GM19351 (cell line): ENCODE data around the gene UBE2D2.

Experiments used
- ATAC-seq: cut with Tn5 transposase; IDR thresholded peaks from one replicate; pipeline ENCODE4 v1.9.1; 2021; ENCODE audit warnings: mild to moderate bottlenecking, moderate library complexity; ENCODE audit not compliant: unreplicated experiment

The UBE2D2 gene

DNA sequence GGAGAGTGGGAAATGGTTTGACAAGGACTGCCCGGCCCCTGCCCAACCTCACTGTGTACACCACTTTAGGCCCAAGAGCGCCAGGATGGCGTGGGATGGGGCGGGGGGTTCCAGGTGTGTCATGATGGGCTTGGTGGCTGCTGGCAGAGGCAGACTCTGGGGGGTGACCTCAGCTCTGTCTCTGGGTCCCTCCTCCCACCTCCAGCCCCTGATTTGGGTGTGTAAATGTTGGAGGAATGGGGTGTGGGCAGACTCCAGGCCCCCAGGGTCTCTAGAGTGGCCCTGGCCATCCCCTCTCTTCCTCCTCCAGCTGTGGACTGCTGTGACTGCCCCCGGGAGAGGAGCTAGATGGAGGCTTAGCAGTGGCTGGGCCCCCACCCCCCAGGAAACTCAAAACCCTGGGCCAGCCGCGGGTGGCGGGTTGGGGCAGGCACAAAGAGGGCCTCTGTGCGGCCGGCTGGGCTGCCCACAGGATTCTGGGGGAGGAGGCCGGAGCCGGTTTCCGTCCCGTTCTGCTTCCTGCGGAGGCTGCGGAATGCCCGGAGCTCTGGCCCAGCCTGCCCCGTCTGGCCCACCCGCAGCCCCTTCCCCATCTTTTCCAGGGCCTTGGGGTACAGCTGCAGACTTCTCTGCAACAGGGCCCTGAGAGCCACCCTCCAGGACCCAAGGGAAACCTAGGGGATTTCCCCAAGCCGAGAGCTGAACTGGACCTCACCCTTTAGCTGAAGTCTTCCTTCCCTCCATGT, 110.1 kb downstream of the UBE2D2 start:
- ATAC-seq = no peak

DNA sequence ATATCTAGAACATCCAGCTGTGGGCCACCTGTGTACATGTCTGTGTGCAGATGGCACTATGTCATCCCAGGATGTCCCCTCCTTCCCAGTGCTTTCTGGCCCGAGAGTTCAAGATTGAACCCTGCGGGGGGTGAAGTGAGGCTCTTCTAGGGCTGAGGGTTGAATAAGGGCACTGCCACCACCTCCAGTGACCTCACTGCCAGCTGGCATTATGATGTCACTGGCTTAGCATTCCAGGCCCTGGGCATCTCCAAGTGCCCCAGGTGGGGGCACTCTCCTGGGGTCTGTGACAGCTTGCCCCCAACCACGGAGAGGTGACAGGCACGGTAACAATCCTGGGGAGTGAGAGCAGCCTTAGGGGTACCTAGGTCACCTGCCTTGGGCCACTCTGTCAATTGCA, 114.1 kb downstream of the UBE2D2 start:
- no peak for ATAC-seq

DNA sequence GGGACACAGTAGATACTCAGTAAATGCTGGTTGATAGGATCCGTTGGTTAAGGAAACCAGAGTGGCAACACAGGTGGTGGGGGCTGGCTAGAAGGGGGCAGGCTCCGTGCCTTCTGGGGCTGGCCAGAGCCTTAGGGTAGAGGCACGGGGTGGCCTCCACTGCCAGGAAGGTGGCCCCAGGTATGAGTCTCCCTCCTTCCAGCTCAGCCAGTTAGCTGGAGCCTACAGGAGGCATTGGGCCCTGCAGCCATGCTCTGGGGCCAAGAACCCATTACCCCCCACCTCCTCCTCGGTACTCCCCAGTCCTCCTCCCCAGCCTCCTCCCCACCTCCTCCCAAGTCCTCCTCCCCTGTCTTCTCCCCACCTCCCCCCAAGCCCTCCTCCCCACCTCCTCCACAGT, 114.7 kb downstream of the UBE2D2 start:
- ATAC-seq = no peak

DNA sequence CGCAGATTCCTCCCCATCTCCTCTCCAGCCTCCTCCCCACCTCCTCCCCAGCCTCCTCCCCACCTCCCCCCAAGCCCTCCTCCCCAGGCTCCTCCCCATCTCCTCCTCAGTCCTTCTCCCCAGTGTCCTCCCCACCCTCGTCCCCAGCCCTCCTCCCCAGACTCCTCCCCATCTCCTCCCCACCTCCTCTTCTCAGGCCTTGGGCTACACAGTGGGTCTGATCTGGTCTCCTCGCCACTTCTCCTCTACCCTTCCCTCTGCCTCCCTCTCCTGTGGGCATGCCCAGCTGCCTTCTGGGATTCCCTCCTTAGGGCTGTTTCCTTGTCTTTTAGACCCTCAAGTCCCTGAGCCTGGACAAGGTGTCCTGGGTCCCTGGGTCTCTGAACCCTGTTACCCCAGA, 115.3 kb downstream of the UBE2D2 start:
- ATAC-seq = no peak

DNA sequence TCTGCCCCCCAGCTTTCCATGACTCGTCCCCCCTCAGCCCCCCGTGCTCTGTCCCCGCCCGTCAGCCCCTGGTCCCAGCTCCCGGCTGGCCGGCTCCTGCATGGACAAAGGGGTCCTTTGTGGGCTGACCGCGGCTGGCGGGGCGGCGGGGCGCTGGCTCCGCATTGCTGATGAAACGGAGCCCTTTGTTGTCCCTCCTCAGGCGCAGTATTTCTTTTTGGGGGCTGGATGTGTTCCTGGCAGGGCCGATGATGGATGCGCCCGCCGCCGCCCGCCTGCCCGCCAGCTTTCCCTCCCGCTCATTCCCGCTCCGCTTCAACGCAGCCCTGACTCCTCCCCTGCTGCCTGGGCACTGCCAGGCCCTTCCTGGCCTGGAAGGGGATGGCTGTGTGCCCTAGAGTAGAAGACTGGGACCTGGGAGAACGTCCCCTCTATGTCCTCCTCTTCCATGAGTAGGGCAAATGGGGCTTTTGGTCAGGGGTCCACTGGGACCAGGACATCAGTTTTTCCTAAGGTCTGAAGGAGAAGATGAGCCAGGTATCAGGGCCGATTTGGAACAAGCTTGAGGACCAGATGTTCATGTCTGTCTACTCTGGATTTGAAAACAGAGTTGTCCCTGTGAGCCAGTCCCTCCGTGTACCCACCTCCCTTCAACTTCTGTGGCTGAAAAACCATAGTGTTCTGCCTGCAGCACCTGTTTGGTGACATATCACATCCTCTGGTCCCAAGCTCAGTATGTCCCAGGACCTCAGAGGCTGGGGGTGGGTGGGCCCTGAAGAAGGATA, 116.0 kb downstream of the UBE2D2 start:
- ATAC-seq = no peak
